Measurements from ENCODE around the gene PPM1M.
"Not testable (repeated sequence)": the region's sequence is repeated elsewhere in the genome, so short reads cannot be mapped to it uniquely, and the experiment has no call there.

DNA sequence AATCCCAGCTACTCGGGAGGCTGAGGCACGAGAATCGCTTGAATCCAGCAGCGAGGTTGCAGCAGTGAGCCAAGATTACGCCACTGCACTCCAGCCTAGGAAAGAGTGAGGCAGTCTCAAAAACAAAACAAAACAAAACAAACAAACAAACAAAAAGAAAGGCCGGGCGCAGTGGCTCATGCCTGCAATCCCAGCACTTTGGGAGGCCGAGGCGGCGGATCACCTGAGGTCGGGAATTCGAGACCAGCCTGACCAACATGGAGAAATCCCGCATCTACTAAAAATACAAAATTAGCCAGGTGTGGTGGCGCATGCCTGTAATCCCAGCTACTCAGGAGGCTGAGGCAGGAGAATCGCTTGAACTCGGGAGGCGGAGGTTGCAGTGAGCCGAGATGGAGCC lies 29.2 kb downstream of the PPM1M start:
- not testable (repeated sequence) for TF ChIP-seq POLR2A, EP300, POLR2AphosphoS5 (IDR thresholded peaks at IDR 0.05)
- TF ChIP-seq, protein P1, sequence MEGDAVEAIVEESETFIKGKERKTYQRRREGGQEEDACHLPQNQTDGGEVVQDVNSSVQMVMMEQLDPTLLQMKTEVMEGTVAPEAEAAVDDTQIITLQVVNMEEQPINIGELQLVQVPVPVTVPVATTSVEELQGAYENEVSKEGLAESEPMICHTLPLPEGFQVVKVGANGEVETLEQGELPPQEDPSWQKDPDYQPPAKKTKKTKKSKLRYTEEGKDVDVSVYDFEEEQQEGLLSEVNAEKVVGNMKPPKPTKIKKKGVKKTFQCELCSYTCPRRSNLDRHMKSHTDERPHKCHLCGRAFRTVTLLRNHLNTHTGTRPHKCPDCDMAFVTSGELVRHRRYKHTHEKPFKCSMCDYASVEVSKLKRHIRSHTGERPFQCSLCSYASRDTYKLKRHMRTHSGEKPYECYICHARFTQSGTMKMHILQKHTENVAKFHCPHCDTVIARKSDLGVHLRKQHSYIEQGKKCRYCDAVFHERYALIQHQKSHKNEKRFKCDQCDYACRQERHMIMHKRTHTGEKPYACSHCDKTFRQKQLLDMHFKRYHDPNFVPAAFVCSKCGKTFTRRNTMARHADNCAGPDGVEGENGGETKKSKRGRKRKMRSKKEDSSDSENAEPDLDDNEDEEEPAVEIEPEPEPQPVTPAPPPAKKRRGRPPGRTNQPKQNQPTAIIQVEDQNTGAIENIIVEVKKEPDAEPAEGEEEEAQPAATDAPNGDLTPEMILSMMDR (IDR thresholded peaks at IDR 0.05) = not testable (repeated sequence)

Measured in stomach (tissue), 4 donors.